ENCODE measurements around the gene ZNF497. TPM values are rescaled to one million over a fixed set of nuclear protein-coding genes. Genes with fewer than 3 reads are reported as not detected.
"Not testable (repeated sequence)": the region's sequence is repeated elsewhere in the genome, so short reads cannot be mapped to it uniquely, and the experiment has no call there.

The ZNF497 gene
- total RNA-seq, 1 donor = 0.86 TPM

GRCh38 chr19:58317476-58318072, 45.0 kb downstream of the ZNF497 start:
- H3K4me3 ChIP-seq (ENCODE audit: low read depth, low read length) = no peak overlapping the region
- peak; percentile 60 for DNase-seq (ENCODE audit: low read depth)
- TF ChIP-seq, protein P1, sequence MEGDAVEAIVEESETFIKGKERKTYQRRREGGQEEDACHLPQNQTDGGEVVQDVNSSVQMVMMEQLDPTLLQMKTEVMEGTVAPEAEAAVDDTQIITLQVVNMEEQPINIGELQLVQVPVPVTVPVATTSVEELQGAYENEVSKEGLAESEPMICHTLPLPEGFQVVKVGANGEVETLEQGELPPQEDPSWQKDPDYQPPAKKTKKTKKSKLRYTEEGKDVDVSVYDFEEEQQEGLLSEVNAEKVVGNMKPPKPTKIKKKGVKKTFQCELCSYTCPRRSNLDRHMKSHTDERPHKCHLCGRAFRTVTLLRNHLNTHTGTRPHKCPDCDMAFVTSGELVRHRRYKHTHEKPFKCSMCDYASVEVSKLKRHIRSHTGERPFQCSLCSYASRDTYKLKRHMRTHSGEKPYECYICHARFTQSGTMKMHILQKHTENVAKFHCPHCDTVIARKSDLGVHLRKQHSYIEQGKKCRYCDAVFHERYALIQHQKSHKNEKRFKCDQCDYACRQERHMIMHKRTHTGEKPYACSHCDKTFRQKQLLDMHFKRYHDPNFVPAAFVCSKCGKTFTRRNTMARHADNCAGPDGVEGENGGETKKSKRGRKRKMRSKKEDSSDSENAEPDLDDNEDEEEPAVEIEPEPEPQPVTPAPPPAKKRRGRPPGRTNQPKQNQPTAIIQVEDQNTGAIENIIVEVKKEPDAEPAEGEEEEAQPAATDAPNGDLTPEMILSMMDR (IDR thresholded peaks at IDR 0.05; ENCODE audit: insufficient read depth, low read depth, low read length) = no peak

- TF ChIP-seq, protein P1 (IDR thresholded peaks at IDR 0.05; ENCODE audit: insufficient read depth, low read depth, low read length) = no peak
- no peak overlapping the region for H3K4me3 ChIP-seq (ENCODE audit: low read depth, low read length)
- no peak for DNase-seq (ENCODE audit: low read depth)
These were observed 47.0 kb downstream of the ZNF497 start for GRCh38 chr19:58315580-58315979.

GRCh38 chr19:58311345-58311865, 51.1 kb downstream of the ZNF497 start:
- TF ChIP-seq, protein P1 (IDR thresholded peaks at IDR 0.05; ENCODE audit: insufficient read depth, low read depth, low read length) = no peak
- H3K4me3 ChIP-seq (ENCODE audit: low read depth, low read length) = no peak overlapping the region
- no peak for DNase-seq (ENCODE audit: low read depth)

DNA sequence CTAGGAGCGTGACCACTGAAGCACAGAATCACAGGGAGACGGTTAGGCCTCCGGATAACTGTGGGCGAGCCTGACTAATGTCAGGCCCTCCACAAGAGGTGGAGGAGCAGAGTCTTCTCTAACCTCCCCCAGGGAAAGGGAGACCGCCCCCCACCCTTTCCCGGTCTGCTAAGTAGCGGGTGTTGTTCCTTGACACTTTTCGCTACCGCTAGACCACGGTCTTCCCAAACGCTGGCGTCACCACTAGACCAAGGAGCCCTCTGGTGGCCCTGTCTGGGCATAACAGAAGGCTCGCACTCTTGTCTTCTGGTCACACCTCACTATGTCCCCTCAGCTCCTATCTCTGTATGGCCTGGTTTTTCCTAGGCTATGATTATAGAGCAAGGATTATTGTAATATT, 51.9 kb downstream of the ZNF497 start:
- peak; percentile 24 for DNase-seq (ENCODE audit: low read depth)
- not testable (repeated sequence) for H3K4me3 ChIP-seq (ENCODE audit: low read depth, low read length)
- TF ChIP-seq, protein P1 (IDR thresholded peaks at IDR 0.05; ENCODE audit: insufficient read depth, low read depth, low read length) = peak; percentile 28

DNA sequence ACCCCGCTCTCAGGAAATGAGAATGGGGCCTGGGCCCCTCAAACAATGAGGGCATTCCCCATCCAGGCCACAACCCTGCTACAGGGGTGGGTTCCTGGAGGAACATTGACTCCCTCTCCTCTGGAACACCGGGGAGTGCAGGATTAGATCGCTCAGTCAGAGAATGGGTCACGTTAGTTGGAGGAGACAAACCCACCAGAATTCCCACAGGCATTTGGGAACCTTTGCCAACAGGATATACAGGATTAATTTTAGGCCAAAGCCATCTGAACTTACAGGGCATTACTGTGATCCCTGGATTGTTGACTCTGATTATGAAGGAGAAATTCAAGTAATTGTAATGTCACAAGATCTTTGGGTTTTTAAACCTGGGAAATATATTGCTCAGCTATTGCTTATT, 54.8 kb downstream of the ZNF497 start:
- TF ChIP-seq, protein P1 (IDR thresholded peaks at IDR 0.05; ENCODE audit: insufficient read depth, low read depth, low read length) = no peak

DNA sequence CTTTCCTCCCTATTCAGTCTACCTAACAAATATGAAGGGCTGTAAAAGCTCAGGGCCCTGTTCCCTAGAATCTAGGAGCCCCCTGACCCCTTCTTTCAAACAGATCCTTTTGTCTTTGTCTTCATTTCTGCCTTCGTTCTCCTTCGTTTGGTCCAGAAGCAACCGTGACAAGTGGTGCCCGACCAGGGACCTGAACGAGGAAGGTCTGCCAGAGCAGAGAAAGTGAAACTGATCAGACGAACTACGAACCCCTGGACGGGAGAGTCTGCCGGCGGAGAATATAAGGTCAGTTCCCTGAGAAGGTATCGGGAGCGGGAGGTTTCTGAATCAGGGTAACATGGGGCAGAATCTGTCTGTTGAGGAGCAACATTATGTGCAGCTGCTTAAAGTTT, 56.6 kb downstream of the ZNF497 start:
- peak; percentile 46 for DNase-seq (ENCODE audit: low read depth)
- peak overlapping the region; percentile 97 for H3K4me3 ChIP-seq (ENCODE audit: low read depth, low read length)
- TF ChIP-seq, protein P1 (IDR thresholded peaks at IDR 0.05; ENCODE audit: insufficient read depth, low read depth, low read length) = no peak

More for the DNA sequence above, 54.8 kb downstream of the ZNF497 start:
- H3K4me3 ChIP-seq (ENCODE audit: low read depth, low read length) = no peak overlapping the region
- no peak for DNase-seq (ENCODE audit: low read depth)

All from fibroblast of villous mesenchyme (primary cell).